Urothelium cell line (cell line): ENCODE results near the gene ATXN2.

Source experiments
- DNase-seq: peaks from one replicate; pipeline ENCODE4 v3.0.0; 2011; ENCODE audit warnings: low spot score, mixed read lengths
- FAIRE-seq: peaks from 2 replicates; lab custom pipeline; 2011; peaks lifted over from hg19 to GRCh38; lab: Jason Lieb, UNC

Gene ATXN2

GRCh38 chr12:111425655-111426054, 173.5 kb downstream of the ATXN2 start:
- FAIRE-seq (no peak), DNase-seq (no peak)

- no peak for FAIRE-seq
- no peak for DNase-seq
Observed at GRCh38 chr12:111424793-111425251, 174.3 kb downstream of the ATXN2 start.

GRCh38 chr12:111424189-111424792, 174.8 kb downstream of the ATXN2 start:
- no peak for FAIRE-seq
- DNase-seq: no peak

GRCh38 chr12:111420494-111420893, 178.6 kb downstream of the ATXN2 start:
- FAIRE-seq: no peak
- DNase-seq: no peak

GRCh38 chr12:111419784-111420183, 179.3 kb downstream of the ATXN2 start:
- DNase-seq (no peak), FAIRE-seq (no peak)

GRCh38 chr12:111418594-111418880, 180.6 kb downstream of the ATXN2 start:
- no peak for FAIRE-seq
- DNase-seq: no peak

- DNase-seq (no peak), FAIRE-seq (no peak)
Observed at GRCh38 chr12:111417784-111418593, 181.1 kb downstream of the ATXN2 start.

- DNase-seq (no peak), FAIRE-seq (no peak)
Observed at GRCh38 chr12:111417290-111417689, 181.8 kb downstream of the ATXN2 start.

- DNase-seq (no peak), FAIRE-seq (no peak)
Observed at GRCh38 chr12:111414711-111415252, 184.3 kb downstream of the ATXN2 start.

- FAIRE-seq: no peak
- DNase-seq: no peak
Observed at GRCh38 chr12:111413442-111414086, 185.6 kb downstream of the ATXN2 start.

GRCh38 chr12:111412830-111413441, 186.2 kb downstream of the ATXN2 start:
- FAIRE-seq: peak; percentile 40
- DNase-seq: no peak

- DNase-seq: no peak
- no peak for FAIRE-seq
Observed at GRCh38 chr12:111412007-111412829, 186.9 kb downstream of the ATXN2 start.

GRCh38 chr12:111411185-111411764, 187.8 kb downstream of the ATXN2 start:
- FAIRE-seq: no peak
- no peak for DNase-seq

- no peak for DNase-seq
- FAIRE-seq: no peak
Observed at GRCh38 chr12:111410431-111411184, 188.5 kb downstream of the ATXN2 start.

GRCh38 chr12:111409780-111410430, 189.2 kb downstream of the ATXN2 start:
- FAIRE-seq (no peak), DNase-seq (peak; percentile 33)

- no peak for DNase-seq
- FAIRE-seq: no peak
Observed at GRCh38 chr12:111409403-111409779, 189.7 kb downstream of the ATXN2 start.

GRCh38 chr12:111408686-111409402, 190.3 kb downstream of the ATXN2 start:
- DNase-seq (no peak), FAIRE-seq (no peak)

- FAIRE-seq (no peak), DNase-seq (no peak)
Observed at GRCh38 chr12:111408116-111408440, 191.0 kb downstream of the ATXN2 start.
